Mesothelial cell of epicardium (in vitro differentiated cells): ENCODE results near the gene CA12. TPM values are rescaled to one million over a fixed set of nuclear protein-coding genes. Genes with fewer than 3 reads are reported as not detected.

Experiments used
- DNase-seq, 2 experiments: peaks; one replicate each; pipeline ENCODE4 v3.0.0; 2021; ENCODE audit warnings: low spot score in 2 of 2; ENCODE audit not compliant: unreplicated experiment in 2 of 2
- H3K27ac Mint-ChIP-seq: 2 replicates; pipeline ENCODE4 v1.8.0; 2021; ENCODE audit warnings: mixed read lengths
- H3K27me3 Mint-ChIP-seq: 2 replicates; pipeline ENCODE4 v1.8.0; 2021; ENCODE audit warnings: low read depth, mixed read lengths
- H3K36me3 Mint-ChIP-seq: 2 replicates; pipeline ENCODE4 v1.8.0; 2021; ENCODE audit warnings: mixed read lengths
- H3K4me1 Mint-ChIP-seq: 2 replicates; pipeline ENCODE4 v1.8.0; 2021; ENCODE audit warnings: mixed read lengths
- H3K4me3 Mint-ChIP-seq: 2 replicates; pipeline ENCODE4 v1.8.0; 2021; ENCODE audit warnings: mild to moderate bottlenecking, moderate library complexity, mixed read lengths
- H3K9me3 Mint-ChIP-seq: 2 replicates; pipeline ENCODE4 v1.8.0; 2021; ENCODE audit warnings: mixed read lengths
- CTCF ChIP-seq: fragments of 200-600 bp; sonication (generic); IDR thresholded peaks from one replicate; pipeline ENCODE4 v1.5.0; 2021; ENCODE audit warnings: antibody characterized with exemption; ENCODE audit not compliant: unreplicated experiment
- total RNA-seq: library from RNA; stranded (reverse); gene quantifications from 3 replicates; pipeline ENCODE4 v1.2.1, GENCODE V29; 2021

CA12 gene
- total RNA-seq, 1 donor from 2014 or later: 1.6 TPM

- TF ChIP-seq CTCF: no peak
- Mint-ChIP-seq H3K36me3 (no peaks in the 10 kb centered on the region), H3K4me3 (no peak overlapping the region), H3K4me1 (peaks cover 5% of the 10 kb centered on the region), H3K9me3 (peaks cover 3% of the 10 kb centered on the region), H3K27ac (no peak overlapping the region), H3K27me3 (peaks cover 7% of the 10 kb centered on the region)
- no peak for DNase-seq
Measured at GRCh38 chr15:63364399-63365272, 17.0 kb downstream of the CA12 start.

GRCh38 chr15:63363292-63363691 lies 18.4 kb downstream of the CA12 start:
- Mint-ChIP-seq H3K4me3 (no peak overlapping the region), H3K4me1 (peaks cover 5% of the 10 kb centered on the region), H3K9me3 (peaks cover 7% of the 10 kb centered on the region), H3K27ac (no peak overlapping the region), H3K27me3 (peaks cover 12% of the 10 kb centered on the region), H3K36me3 (no peaks in the 10 kb centered on the region)
- no peak for TF ChIP-seq CTCF
- DNase-seq: no peak

GRCh38 chr15:63362885-63363284 lies 18.8 kb downstream of the CA12 start:
- no peak overlapping the region for H3K27ac Mint-ChIP-seq
- no peak overlapping the region for H3K4me3 Mint-ChIP-seq
- peaks cover 5% of the 10 kb centered on the region for H3K4me1 Mint-ChIP-seq
- no peak for TF ChIP-seq CTCF
- H3K27me3 Mint-ChIP-seq: peaks cover 12% of the 10 kb centered on the region
- peaks cover 7% of the 10 kb centered on the region for H3K9me3 Mint-ChIP-seq
- no peaks in the 10 kb centered on the region for H3K36me3 Mint-ChIP-seq
- DNase-seq: no peak

GRCh38 chr15:63362196-63362595 lies 19.4 kb downstream of the CA12 start:
- no peak overlapping the region for H3K27ac Mint-ChIP-seq
- no peaks in the 10 kb centered on the region for H3K36me3 Mint-ChIP-seq
- H3K27me3 Mint-ChIP-seq: peaks cover 12% of the 10 kb centered on the region
- no peak for DNase-seq
- no peak for TF ChIP-seq CTCF
- no peak overlapping the region for H3K4me3 Mint-ChIP-seq
- peaks cover 5% of the 10 kb centered on the region for H3K4me1 Mint-ChIP-seq
- peaks cover 7% of the 10 kb centered on the region for H3K9me3 Mint-ChIP-seq

GRCh38 chr15:63360170-63360569 lies 21.5 kb downstream of the CA12 start:
- H3K36me3 Mint-ChIP-seq: no peaks in the 10 kb centered on the region
- H3K4me1 Mint-ChIP-seq: peaks cover 5% of the 10 kb centered on the region
- no peak for TF ChIP-seq CTCF

More at GRCh38 chr15:63360170-63360569, 21.5 kb downstream of the CA12 start:
- DNase-seq: no peak
- peaks cover 12% of the 10 kb centered on the region for H3K27me3 Mint-ChIP-seq
- H3K9me3 Mint-ChIP-seq: peaks cover 7% of the 10 kb centered on the region
- no peak overlapping the region for H3K4me3 Mint-ChIP-seq
- H3K27ac Mint-ChIP-seq: no peak overlapping the region
